Esophagus muscularis mucosa (tissue), 3 donors: Measurements from ENCODE around the gene NISCH.

Experiments used
- POLR2A ChIP-seq: fragments of 450-650 bp; IDR thresholded peaks from one replicate; pipeline ENCODE4 v1.6.1; 2017; ENCODE audit warnings: antibody characterized with exemption, moderate library complexity, mild to moderate bottlenecking, low read depth
- TF ChIP-seq, protein P1 (sequence below), 3 experiments: fragments of 200-600 bp in 2 of 3; fragments of 450-650 bp in 1 of 3; sonication (generic) in 2 of 3; IDR thresholded peaks; one replicate each; pipeline ENCODE4 v1.5.1; 2017 to 2019; ENCODE audit warnings: antibody characterized with exemption in 3 of 3, mild to moderate bottlenecking in 2 of 3, moderate library complexity in 1 of 3

- TF ChIP-seq, protein P1, sequence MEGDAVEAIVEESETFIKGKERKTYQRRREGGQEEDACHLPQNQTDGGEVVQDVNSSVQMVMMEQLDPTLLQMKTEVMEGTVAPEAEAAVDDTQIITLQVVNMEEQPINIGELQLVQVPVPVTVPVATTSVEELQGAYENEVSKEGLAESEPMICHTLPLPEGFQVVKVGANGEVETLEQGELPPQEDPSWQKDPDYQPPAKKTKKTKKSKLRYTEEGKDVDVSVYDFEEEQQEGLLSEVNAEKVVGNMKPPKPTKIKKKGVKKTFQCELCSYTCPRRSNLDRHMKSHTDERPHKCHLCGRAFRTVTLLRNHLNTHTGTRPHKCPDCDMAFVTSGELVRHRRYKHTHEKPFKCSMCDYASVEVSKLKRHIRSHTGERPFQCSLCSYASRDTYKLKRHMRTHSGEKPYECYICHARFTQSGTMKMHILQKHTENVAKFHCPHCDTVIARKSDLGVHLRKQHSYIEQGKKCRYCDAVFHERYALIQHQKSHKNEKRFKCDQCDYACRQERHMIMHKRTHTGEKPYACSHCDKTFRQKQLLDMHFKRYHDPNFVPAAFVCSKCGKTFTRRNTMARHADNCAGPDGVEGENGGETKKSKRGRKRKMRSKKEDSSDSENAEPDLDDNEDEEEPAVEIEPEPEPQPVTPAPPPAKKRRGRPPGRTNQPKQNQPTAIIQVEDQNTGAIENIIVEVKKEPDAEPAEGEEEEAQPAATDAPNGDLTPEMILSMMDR (IDR thresholded peaks at IDR 0.05), result no peak
- no peak for TF ChIP-seq POLR2A
Observed at GRCh38 chr3:52520141-52520667, 64.8 kb downstream of the NISCH start.
